IMR-90 (cell line): ENCODE results near the gene CALR. TPM values are rescaled to one million over a fixed set of nuclear protein-coding genes. Genes with fewer than 3 reads are reported as not detected.

ENCODE experiments used
- ATAC-seq: fragments of 200-7000 bp; cut with Tn5 transposase; 2 replicates; pipeline ENCODE4 v1.9.1; 2020; ENCODE audit warnings: low read depth, mild to moderate bottlenecking, moderate library complexity
- BruUV-seq: library from RNA; stranded (reverse); fragments of 400-500 nt; replicated peaks from 2 replicates; lab custom pipeline; 2021; lab: Mats Ljungman, UMichigan
- CTCF ChIA-PET: fragments of 300-600 bp; formaldehyde crosslinking; extraction: SDS; loops from one replicate; lab custom pipeline; 2021; ENCODE audit warnings: antibody characterized with exemption; lab: Yijun Ruan, JAX
- POLR2A ChIA-PET: fragments of 300-600 bp; sonication (Branson Sonifier 250); formaldehyde crosslinking; loops from one replicate; lab custom pipeline; 2022; ENCODE audit warnings: antibody characterized with exemption; ENCODE audit not compliant: unreplicated experiment; lab: Charles Lee
- DNase-seq: peaks from one replicate; pipeline ENCODE4 v3.0.0; 2013
- H2AFZ ChIP-seq: replicated peaks from 2 replicates; pipeline ENCODE3; 2013; ENCODE audit warnings: low read length, mild to moderate bottlenecking; ENCODE audit not compliant: poor library complexity
- H2AK5ac ChIP-seq: 2 replicates; pipeline ENCODE4 v1.6.1; 2013; ENCODE audit warnings: low read depth, low read length, inconsistent platforms
- H2AK9ac ChIP-seq: replicated peaks from 2 replicates; pipeline ENCODE3; 2013; ENCODE audit warnings: mild to moderate bottlenecking, low read depth, low read length, moderate library complexity; ENCODE audit not compliant: poor library complexity
- H2BK120ac ChIP-seq: 2 replicates; pipeline ENCODE4 v1.6.1; 2013; ENCODE audit warnings: low read depth, low read length, inconsistent platforms
- H2BK15ac ChIP-seq: 3 replicates; pipeline ENCODE4 v1.6.1; 2013; ENCODE audit warnings: low read depth, low read length, inconsistent platforms
- H2BK20ac ChIP-seq: 2 replicates; pipeline ENCODE4 v1.6.1; 2013; ENCODE audit warnings: low read depth, mild to moderate bottlenecking, inconsistent platforms, low read length, moderate library complexity
- H2BK5ac ChIP-seq: 2 replicates; pipeline ENCODE4 v1.6.1; 2013; ENCODE audit warnings: mild to moderate bottlenecking, low read depth, low read length, inconsistent platforms; ENCODE audit not compliant: poor library complexity, severe bottlenecking
- H3K14ac ChIP-seq: replicated peaks from 2 replicates; pipeline ENCODE4 v1.6.1; 2013; ENCODE audit warnings: low read depth, low read length, inconsistent platforms
- H3K18ac ChIP-seq: 2 replicates; pipeline ENCODE4 v1.6.1; 2013; ENCODE audit warnings: low read depth, low read length, control low read depth
- H3K23ac ChIP-seq: 2 replicates; pipeline ENCODE4 v1.6.1; 2013; ENCODE audit warnings: low read depth, low read length, inconsistent platforms
- H3K27ac ChIP-seq: 2 replicates; pipeline ENCODE4 v1.5.1; 2013; ENCODE audit warnings: mild to moderate bottlenecking, control low read depth, low read length; ENCODE audit not compliant: insufficient read depth
- H3K27me3 ChIP-seq: 2 replicates; pipeline ENCODE4 v1.6.1; 2013; ENCODE audit warnings: low read length; ENCODE audit not compliant: control insufficient read depth, insufficient read depth
- H3K36me3 ChIP-seq: 2 replicates; pipeline ENCODE4 v1.6.1; 2013; ENCODE audit warnings: low read length, mixed read lengths; ENCODE audit not compliant: control insufficient read depth, insufficient read depth
- H3K4ac ChIP-seq: 2 replicates; pipeline ENCODE4 v1.6.1; 2013; ENCODE audit warnings: low read depth, low read length, inconsistent platforms
- H3K4me1 ChIP-seq: 2 replicates; pipeline ENCODE4 v1.6.1; 2013; ENCODE audit warnings: low read length, mixed read lengths; ENCODE audit not compliant: control insufficient read depth, insufficient read depth
- H3K4me2 ChIP-seq: 2 replicates; pipeline ENCODE4 v1.6.1; 2013; ENCODE audit warnings: low read depth, mild to moderate bottlenecking, control low read depth, low read length, moderate library complexity
- H3K4me3 ChIP-seq: 2 replicates; pipeline ENCODE4 v1.5.1; 2013; ENCODE audit warnings: low read depth, mild to moderate bottlenecking, control low read depth, low read length, moderate library complexity; ENCODE audit not compliant: insufficient read depth
- H3K56ac ChIP-seq: 2 replicates; pipeline ENCODE4 v1.6.1; 2013; ENCODE audit warnings: low read length, inconsistent platforms; ENCODE audit not compliant: insufficient read depth; ENCODE audit errors: extremely low read depth
- H3K79me1 ChIP-seq, 2 experiments: 2 replicates each; pipeline ENCODE4 v1.6.1; 2013; ENCODE audit warnings: low read length in 2 of 2, inconsistent platforms in 1 of 2, low read depth in 1 of 2
- H3K9ac ChIP-seq: 2 replicates; pipeline ENCODE4 v1.6.1; 2013; ENCODE audit warnings: low read depth, low read length, control low read depth
- H3K9me1 ChIP-seq: 2 replicates; pipeline ENCODE4 v1.6.1; 2013; ENCODE audit warnings: low read length, inconsistent platforms; ENCODE audit not compliant: insufficient read depth
- H3K9me3 ChIP-seq: 2 replicates; pipeline ENCODE4 v1.6.1; 2013; ENCODE audit warnings: low read length; ENCODE audit not compliant: control insufficient read depth, insufficient read depth
- H4K20me1 ChIP-seq: 2 replicates; pipeline ENCODE4 v1.6.1; 2013; ENCODE audit warnings: low read length, inconsistent platforms; ENCODE audit not compliant: insufficient read depth
- H4K5ac ChIP-seq: 2 replicates; pipeline ENCODE4 v1.6.1; 2013; ENCODE audit warnings: mild to moderate bottlenecking, low read depth, low read length, control low read depth
- H4K8ac ChIP-seq, 2 experiments: 2 replicates each; pipeline ENCODE4 v1.6.1; 2013; ENCODE audit warnings: low read depth in 2 of 2, low read length in 2 of 2, control low read depth in 1 of 2, inconsistent platforms in 1 of 2
- H4K91ac ChIP-seq: 2 replicates; pipeline ENCODE4 v1.6.1; 2013; ENCODE audit warnings: low read depth, low read length, inconsistent platforms; ENCODE audit not compliant: insufficient read depth
- FOS ChIP-seq: fragments of 150-350 bp; IDR thresholded peaks from 2 replicates; pipeline ENCODE4 v1.6.1; 2016; ENCODE audit warnings: low read depth, low read length
- MAZ ChIP-seq: IDR thresholded peaks from 2 replicates; pipeline ENCODE4 v1.6.1; 2012; ENCODE audit warnings: low read depth, mild to moderate bottlenecking, low read length, improper control_type of control experiment, moderate library complexity, borderline replicate concordance
- NFE2L2 ChIP-seq: fragments of 150-350 bp; IDR thresholded peaks from 2 replicates; pipeline ENCODE4 v1.6.1; 2016; ENCODE audit warnings: low read depth, mild to moderate bottlenecking, low read length
- RFX5 ChIP-seq: IDR thresholded peaks from 2 replicates; pipeline ENCODE4 v1.8.0; 2012; ENCODE audit warnings: low read depth, mild to moderate bottlenecking, low read length, moderate library complexity
- WGBS, 2 experiments: methylation state at CpG; one replicate each; pipeline versions ENCODE4 v1.1.5 to v1.1.7; 2013; ENCODE audit warnings: missing lambda C conversion rate in 2 of 2; ENCODE audit not compliant: insufficient read length in 1 of 2; ENCODE audit errors: extremely low coverage in 2 of 2; 5-methylcytosine and 5-hydroxymethylcytosine counted together
- dilution Hi-C: fragments of 300-500 bp; cut with HindIII; formaldehyde crosslinking; loops from one replicate; pipeline ENCODE4 v1.14.3; 2018; ENCODE audit warnings: low sequenced_read_pairs; ENCODE audit not compliant: unreplicated experiment
- in situ Hi-C: fragments of 300-500 bp; cut with MboI; formaldehyde crosslinking; loops from 3 replicates; pipeline ENCODE4 v1.14.3; 2019; ENCODE audit warnings: low sequenced_read_pairs, inconsistent platforms, mixed read lengths
- intact Hi-C: fragments of 100-400 bp; cut with micrococcal nuclease; formaldehyde crosslinking; loops from 2 replicates; pipeline ENCODE4 v1.10.0; 2022
- polyA plus RNA-seq, 3 experiments: library from polyadenylated mRNA; depleted of rRNA; stranded (reverse); fragments of >200 nt; gene quantifications; 2 replicates each; pipeline ENCODE4 v1.2.3, GENCODE V29; 2012; ENCODE audit warnings: low replicate concordance in 1 of 3
- total RNA-seq: library from RNA; depleted of rRNA; stranded (reverse); fragments of >200 nt; gene quantifications from 2 replicates; pipeline ENCODE4 v1.2.3, GENCODE V29; 2012

The CALR gene
- total and polyA plus RNA-seq, 2 of the 4 experiments (the other 2 are of a cell fraction): 1,932 to 3,358 TPM

- H3K4ac ChIP-seq: peak overlapping the region; percentile 61
- intact Hi-C loops: no loop called here
- no peak overlapping the region for H3K4me2 ChIP-seq
- H3K36me3 ChIP-seq: peaks cover 64% of the 10 kb centered on the region
- H3K9ac ChIP-seq: no peak overlapping the region; the same call in 1 of the 2 replicates
- no peak overlapping the region for H3K56ac ChIP-seq
- peak overlapping the region in 1 of 2 experiments; percentile 44; a peak in 2 of 4 replicates for H4K8ac ChIP-seq
- H2AFZ ChIP-seq: no peak overlapping the region
- no peak overlapping the region; the same call in 1 of the 2 replicates for H4K91ac ChIP-seq
- peak overlapping the region; percentile 42; the same call in 1 of the 2 replicates for H3K14ac ChIP-seq
- POLR2A ChIA-PET: interaction anchor here (0.6 kb wide), 1 partner anchor 1350 kb away, joined by 7 read pairs; no protein-coding TSS in a partner anchor
- H3K18ac ChIP-seq: no peak overlapping the region
- H3K9me3 ChIP-seq: no peaks in the 10 kb centered on the region
- peaks cover 25% of the 10 kb centered on the region for H3K4me1 ChIP-seq
- no peak overlapping the region for H2BK15ac ChIP-seq
- peaks cover 25% of the 10 kb centered on the region; the same call in 1 of the 2 replicates for H4K20me1 ChIP-seq
- peak overlapping the region; percentile 68 for H2AK9ac ChIP-seq
- H2BK5ac ChIP-seq: peak overlapping the region; percentile 85
- H3K27ac ChIP-seq: peak overlapping the region; percentile 87
- H2BK20ac ChIP-seq: no peak overlapping the region
- DNase-seq (peak; percentile 88), ATAC-seq (peak; percentile 38)
- H2BK120ac ChIP-seq: no peak overlapping the region
- H3K79me1 ChIP-seq: peaks cover 26 to 80% of the 10 kb centered on the region in 2 experiments
- no peak overlapping the region for H4K5ac ChIP-seq
- in situ Hi-C loops: no loop called here
- no TSS peak for BruUV-seq
- no peaks in the 10 kb centered on the region for H3K27me3 ChIP-seq
- H3K23ac ChIP-seq: no peak overlapping the region
- WGBS, 2 experiments: no CpG with 5 or more reads among the region's 12 CpGs
- peak overlapping the region; percentile 43 for H2AK5ac ChIP-seq
- dilution Hi-C loops: no loop called here
- H3K4me3 ChIP-seq: no peak overlapping the region
- CTCF ChIA-PET: interaction anchor here (1.0 kb wide), 1 partner anchor 13 kb away, joined by 3 read pairs; no protein-coding TSS in a partner anchor
- H3K9me1 ChIP-seq: peaks cover 7% of the 10 kb centered on the region
- TF ChIP-seq NFE2L2: peak; percentile 42; the same call in 1 of the 2 replicates
- peak; percentile 48; the same call in 1 of the 2 replicates for TF ChIP-seq MAZ
- no peak for TF ChIP-seq RFX5
- peak; percentile 35; the same call in 1 of the 2 replicates for TF ChIP-seq FOS
Measured at GRCh38 chr19:12952488-12953137, 14.2 kb downstream of the CALR start.
